UCSD-AML1 (cell line): ENCODE data around the gene TPD52L3.
A peak's percentile ranks its signal among the peaks of the same experiment; 100 is the strongest.

Experiments
- DNase-seq: peaks from one replicate; lab custom pipeline; 2025; ENCODE audit not compliant: unreplicated experiment; lab: John Stamatoyannopoulos, UW

TPD52L3 gene

GRCh38 chr9:6328103-6328502 is at the start of gene TPD52L3:
Gene TPD52L3, plus strand, starts transcription at chr9:6328375. Its CDS starts 221 bp downstream, at chr9:6328596.
- DNase-seq = no peak

GRCh38 chr9:6301858-6302257 is 26.3 kb upstream of the TPD52L3 start:
- no peak for DNase-seq

- DNase-seq = no peak
Measured at GRCh38 chr9:6302417-6302816, 25.8 kb upstream of the TPD52L3 start.

- no peak for DNase-seq
Measured at GRCh38 chr9:6304232-6304631, 23.9 kb upstream of the TPD52L3 start.

GRCh38 chr9:6305954-6306563 is 22.1 kb upstream of the TPD52L3 start:
- no peak for DNase-seq

GRCh38 chr9:6307551-6308096 is 20.6 kb upstream of the TPD52L3 start:
- DNase-seq = no peak

- no peak for DNase-seq
Measured at GRCh38 chr9:6330958-6331634, 2.9 kb downstream of the TPD52L3 start.

- DNase-seq = no peak
Measured at GRCh38 chr9:6334305-6334704, 6.1 kb downstream of the TPD52L3 start.

GRCh38 chr9:6348766-6349165 is 20.6 kb downstream of the TPD52L3 start:
- no peak for DNase-seq

- no peak for DNase-seq
Measured at GRCh38 chr9:6351737-6352136, 23.6 kb downstream of the TPD52L3 start.

GRCh38 chr9:6354072-6354686 is 26.0 kb downstream of the TPD52L3 start:
- peak; percentile 14 for DNase-seq

- DNase-seq = no peak
Measured at GRCh38 chr9:6355728-6356127, 27.6 kb downstream of the TPD52L3 start.

- no peak for DNase-seq
Measured at GRCh38 chr9:6356441-6356840, 28.3 kb downstream of the TPD52L3 start.

GRCh38 chr9:6356904-6357303 is 28.7 kb downstream of the TPD52L3 start:
- DNase-seq = no peak

GRCh38 chr9:6367128-6367890 is 39.1 kb downstream of the TPD52L3 start:
- DNase-seq = no peak

GRCh38 chr9:6368831-6369230 is 40.7 kb downstream of the TPD52L3 start:
- DNase-seq = no peak
